HFF-Myc (cell line): ENCODE data around the gene TEX28.
"Not testable (repeated sequence)": the region's sequence is repeated elsewhere in the genome, so short reads cannot be mapped to it uniquely, and the experiment has no call there.

ENCODE experiments used
- DNase-seq: peaks from one replicate; pipeline ENCODE4 v3.0.0-alpha.2; 2011; ENCODE audit warnings: low read depth; ENCODE audit errors: extremely low read depth
- H3K4me3 ChIP-seq: replicated peaks from 2 replicates; pipeline ENCODE4 v1.5.1; 2011; ENCODE audit warnings: low read depth, mild to moderate bottlenecking, control low read depth, low read length
- TF ChIP-seq, protein P1 (sequence below): IDR thresholded peaks from 2 replicates; pipeline ENCODE4 v1.5.1; 2012; ENCODE audit warnings: mild to moderate bottlenecking, low read depth, low read length, control low read depth; ENCODE audit errors: missing control alignments

Gene TEX28

DNA sequence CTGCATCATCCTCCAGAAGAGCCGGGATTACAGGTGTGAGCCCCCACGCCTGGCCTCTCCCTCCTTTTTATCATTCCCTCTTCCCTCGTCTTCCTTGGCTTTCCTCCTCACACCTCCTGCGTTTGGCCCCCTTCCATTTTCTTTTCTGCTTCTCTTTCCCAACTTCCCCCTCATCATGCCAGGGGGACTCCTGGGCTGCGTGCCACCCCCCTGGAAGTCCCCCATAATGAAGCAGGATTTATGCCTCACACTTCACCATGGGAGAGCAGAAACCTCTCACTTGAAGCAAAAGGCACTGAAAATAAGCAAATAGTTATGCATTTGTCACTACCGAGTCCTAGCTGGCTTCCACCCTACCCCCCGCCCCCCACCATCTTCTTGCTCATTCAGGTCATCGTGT lies 8.6 kb upstream of the TEX28 start:
- DNase-seq = no peak
- H3K4me3 ChIP-seq = no peak overlapping the region
- TF ChIP-seq, protein P1, sequence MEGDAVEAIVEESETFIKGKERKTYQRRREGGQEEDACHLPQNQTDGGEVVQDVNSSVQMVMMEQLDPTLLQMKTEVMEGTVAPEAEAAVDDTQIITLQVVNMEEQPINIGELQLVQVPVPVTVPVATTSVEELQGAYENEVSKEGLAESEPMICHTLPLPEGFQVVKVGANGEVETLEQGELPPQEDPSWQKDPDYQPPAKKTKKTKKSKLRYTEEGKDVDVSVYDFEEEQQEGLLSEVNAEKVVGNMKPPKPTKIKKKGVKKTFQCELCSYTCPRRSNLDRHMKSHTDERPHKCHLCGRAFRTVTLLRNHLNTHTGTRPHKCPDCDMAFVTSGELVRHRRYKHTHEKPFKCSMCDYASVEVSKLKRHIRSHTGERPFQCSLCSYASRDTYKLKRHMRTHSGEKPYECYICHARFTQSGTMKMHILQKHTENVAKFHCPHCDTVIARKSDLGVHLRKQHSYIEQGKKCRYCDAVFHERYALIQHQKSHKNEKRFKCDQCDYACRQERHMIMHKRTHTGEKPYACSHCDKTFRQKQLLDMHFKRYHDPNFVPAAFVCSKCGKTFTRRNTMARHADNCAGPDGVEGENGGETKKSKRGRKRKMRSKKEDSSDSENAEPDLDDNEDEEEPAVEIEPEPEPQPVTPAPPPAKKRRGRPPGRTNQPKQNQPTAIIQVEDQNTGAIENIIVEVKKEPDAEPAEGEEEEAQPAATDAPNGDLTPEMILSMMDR = no peak

DNA sequence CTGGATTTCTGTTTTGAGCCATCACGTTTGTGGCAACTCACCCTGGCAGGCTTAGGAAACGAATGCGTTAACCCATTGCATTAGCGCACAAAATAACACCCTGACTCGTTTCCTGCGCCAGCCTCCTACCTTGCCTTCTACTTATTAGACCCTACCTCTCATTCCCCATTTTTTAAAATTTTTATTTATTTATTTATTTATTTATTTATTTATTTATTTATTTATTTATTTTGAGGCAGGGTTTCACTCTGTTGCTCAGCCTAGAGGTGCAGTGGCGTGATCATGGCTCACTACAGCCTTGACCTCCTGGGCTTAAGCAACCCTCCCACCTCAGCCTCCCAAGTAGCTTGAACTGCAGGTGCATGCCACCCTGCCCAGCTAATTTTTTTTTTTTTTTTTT lies 8.1 kb upstream of the TEX28 start:
- not testable (repeated sequence) for H3K4me3 ChIP-seq, DNase-seq

DNA sequence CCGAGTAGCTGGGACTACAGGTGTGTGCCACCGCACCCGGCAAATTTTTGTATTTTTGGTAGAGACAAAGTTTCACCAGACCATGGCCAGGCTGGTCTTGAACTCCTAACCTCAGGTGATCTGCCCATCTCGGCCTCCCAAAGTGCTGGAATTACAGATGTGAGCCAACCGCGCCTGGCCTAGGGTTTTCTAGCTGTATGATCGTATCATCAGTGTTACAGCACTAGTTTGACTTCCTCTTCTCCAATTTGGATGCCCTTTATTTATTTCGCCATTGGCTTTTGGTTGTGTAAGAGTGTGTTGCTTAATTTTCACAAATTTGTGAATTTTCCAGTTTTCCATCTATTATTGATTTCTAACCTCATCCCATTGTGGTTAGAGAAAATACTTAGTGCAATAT lies 5.9 kb upstream of the TEX28 start:
- H3K4me3 ChIP-seq = no peak overlapping the region
- TF ChIP-seq, protein P1 = no peak
- DNase-seq = no peak

DNA sequence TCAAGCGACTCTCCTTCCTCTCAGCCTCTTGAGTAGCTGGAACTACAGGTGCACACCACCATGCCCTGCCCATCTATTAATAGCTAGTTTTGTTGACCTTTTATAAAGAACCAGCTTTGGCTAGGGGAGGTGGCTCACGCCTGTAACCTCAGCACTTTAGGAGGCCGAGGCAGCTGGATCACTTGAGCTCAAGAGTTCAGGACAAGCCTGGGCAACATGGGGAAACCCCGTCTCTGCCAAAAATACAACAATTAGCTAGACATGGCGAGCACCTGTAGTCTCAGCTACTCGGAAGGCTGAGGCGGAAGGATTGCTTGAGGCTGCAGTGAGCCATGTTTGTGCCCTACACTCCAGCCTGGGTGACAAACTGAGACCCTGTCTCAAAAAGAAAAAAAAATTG lies 3.4 kb upstream of the TEX28 start:
- no peak for DNase-seq
- no peak overlapping the region for H3K4me3 ChIP-seq
- TF ChIP-seq, protein P1 = no peak

DNA sequence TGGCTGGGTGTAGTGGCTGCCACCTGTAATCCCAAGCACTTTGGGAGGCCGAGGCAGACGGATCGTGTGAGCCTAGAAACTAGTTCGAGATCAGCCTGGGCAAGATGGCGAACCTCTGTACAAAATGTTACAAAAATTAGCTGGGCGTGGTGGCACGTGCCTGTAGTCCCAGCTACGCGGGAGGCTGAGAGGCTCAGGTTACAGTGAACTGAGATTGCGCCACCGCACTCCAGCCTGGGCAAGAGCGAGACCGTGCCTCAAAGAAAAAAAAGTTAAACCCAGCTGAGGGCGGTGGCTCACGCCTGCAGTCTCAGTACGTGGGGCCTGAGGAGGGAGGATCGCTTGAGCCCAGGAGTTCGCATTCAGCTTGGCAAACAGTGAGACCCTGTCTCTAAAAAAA lies 1.8 kb upstream of the TEX28 start:
- DNase-seq = no peak

DNA sequence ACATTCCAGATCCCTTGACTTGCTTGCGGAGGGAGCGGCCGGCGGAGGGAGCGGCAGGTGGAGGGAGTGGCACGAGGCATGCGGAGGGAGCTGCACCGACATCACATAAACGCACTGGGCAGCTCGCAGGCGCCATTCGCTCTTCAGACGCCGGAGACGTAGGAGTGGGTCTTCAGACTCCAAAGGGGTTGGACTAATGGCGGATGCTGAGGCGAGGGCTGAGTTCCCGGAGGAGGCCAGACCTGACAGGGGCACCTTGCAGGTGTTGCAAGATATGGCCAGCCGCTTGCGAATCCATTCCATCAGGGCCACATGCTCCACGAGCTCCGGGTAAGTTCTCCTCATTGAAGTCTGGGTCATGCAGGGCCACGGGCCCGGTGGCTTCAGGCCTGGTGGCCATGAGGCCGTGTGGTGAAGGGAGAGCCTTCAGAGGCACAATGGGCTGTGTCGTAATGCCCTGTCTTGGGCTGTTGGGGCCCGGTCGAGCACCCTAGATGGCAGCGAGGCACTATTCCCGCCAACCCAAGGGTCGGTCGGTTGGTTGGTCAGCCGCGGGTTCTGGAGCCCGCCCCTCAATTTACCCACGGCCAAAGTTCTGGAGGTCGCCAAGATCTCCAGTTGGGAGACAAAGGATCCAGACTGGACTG lies 863 bp upstream of the TEX28 start, which contains the start of gene TKTL1:
Gene TKTL1 (plus strand): TSS at position 132 of the 647 bp plus-strand sequence. CDS start 65 bp downstream, at position 197.
- no peak within 1 kb of the TSS for H3K4me3 ChIP-seq
- DNase-seq = no peak
- TF ChIP-seq, protein P1 = no peak

More for the DNA sequence above, 1.8 kb upstream of the TEX28 start:
- H3K4me3 ChIP-seq = no peak overlapping the region
- TF ChIP-seq, protein P1 = no peak

DNA sequence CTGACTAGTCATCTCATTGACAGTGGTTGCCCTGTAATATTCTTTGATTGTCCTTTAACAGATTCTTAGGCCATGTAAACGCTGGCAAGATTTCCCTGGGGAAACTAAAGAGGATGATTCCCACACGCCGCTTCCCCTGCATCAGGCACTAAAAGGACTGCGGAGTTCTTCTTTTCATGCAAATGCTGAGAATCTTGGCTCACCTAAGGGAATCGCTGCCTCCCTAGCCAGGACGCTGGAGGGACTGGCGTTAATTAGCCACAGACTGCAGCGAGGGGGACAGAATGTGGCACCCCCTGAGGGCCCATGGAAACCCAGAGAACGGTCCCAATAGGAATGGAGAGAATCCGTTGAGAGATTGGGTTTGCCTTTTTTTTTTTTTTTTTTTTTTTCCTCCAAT lies 8.5 kb downstream of the TEX28 start:
- H3K4me3 ChIP-seq, DNase-seq: not testable (repeated sequence)

DNA sequence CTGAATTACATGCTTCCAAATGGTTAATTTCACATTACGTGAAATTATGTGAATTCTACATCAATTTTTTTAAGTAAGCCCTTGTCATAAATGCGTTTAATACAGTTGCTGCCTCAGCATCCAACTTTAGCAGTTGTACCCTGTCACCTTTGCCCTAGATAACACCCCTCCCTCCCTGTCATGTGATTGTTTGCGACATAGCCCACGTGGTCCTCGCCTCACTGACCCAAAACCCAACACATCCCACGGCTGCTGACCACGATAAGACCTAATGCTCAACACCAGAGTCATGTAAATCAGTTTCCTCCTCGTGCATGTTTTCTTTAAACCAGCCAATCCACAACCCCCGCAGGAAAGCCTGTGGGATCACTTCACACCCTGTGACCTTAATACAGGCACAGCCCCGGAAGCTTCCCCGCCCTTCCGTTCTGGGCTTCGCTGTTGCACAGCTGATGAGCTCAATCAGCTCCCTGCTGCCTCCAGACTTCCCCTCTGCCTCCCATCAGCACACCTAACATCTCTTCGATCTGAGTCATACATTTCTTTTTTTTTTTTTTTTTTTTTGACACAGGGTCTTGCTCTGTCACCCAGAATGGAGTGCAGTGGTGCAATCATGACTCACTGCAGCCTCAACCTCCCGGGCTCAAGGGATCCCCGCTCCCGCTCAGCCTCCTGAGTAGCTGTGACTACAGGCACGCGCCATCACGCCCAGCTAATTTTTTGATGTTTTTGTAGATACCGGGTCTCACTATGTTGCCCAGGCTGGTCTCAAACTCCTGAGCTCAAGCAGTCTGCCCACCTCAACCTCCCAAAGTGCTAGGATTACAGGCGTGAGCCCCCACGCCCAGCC lies 10.2 kb downstream of the TEX28 start:
- not testable (repeated sequence) for DNase-seq, H3K4me3 ChIP-seq

DNA sequence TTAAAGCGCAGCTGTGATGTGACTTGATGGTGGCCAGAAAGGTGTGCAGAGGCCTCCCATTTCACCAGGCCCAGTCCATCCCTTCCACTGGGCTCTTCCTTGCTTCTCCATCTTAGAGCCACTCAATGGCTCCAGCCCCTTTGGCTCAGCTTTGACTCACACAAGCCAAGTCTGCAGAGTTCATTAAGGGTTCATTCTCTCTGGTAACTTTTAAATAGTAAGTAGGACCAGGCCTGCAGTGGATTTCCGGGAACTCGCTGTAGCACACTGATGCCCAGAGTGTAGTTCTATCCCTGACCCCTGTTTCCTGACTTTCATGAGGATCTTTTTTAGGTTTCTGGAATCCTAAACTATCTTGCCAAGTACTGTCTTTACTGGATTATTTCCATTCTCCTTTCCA lies 25.7 kb downstream of the TEX28 start:
- not testable (repeated sequence) for DNase-seq, H3K4me3 ChIP-seq

DNA sequence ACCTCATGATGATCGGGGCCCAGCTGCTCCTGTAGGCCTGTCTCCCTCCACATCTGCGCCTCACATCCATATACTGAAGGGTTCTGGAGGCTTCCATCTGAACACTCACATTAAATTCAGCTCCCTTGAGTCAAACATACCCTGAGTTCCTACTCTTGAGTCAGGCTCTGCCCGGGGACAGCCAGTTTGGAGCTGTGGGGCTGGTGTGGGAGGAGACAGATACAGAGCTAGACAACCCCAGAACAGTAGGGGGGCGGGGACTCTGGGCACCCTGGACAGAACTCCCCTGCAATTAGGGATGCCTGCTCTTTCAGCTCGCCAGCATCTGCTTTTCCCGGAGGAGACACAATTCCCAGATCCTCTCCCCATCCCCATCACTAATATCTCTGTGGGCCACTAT lies 31.9 kb downstream of the TEX28 start:
- DNase-seq, H3K4me3 ChIP-seq: not testable (repeated sequence)

DNA sequence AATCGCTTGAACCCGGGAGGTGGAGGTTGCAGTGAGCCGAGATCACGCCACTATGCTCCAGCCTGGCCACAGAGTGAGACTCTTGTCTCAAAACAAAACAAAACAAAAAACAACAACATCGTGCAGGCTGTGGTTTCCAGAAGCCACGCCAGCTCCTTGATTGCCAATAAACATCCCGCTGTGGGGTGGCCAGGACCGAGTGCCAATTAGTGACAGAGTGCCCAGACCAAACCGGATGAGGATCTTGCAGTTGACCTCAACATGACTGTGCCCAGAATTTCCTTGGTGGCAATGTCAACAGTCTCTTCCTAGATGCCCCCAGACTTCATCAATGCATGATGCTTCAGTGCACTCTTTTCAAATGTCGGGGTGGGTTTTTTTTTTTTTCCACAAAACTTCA lies 36.2 kb downstream of the TEX28 start:
- H3K4me3 ChIP-seq, DNase-seq: not testable (repeated sequence)

DNA sequence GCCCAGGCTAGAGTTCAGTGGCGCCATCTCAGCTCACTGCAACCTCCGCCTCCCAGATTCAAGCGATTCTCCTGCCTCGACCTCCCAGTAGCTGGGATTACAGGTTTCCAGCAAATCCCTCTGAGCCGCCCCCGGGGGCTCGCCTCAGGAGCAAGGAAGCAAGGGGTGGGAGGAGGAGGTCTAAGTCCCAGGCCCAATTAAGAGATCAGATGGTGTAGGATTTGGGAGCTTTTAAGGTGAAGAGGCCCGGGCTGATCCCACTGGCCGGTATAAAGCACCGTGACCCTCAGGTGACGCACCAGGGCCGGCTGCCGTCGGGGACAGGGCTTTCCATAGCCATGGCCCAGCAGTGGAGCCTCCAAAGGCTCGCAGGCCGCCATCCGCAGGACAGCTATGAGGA lies 37.6 kb downstream of the TEX28 start, which contains the start of gene OPN1MW3:
Gene OPN1MW3 (plus strand): TSS at position 301 of the 400 bp plus-strand sequence. CDS start 38 bp downstream, at position 339.
- H3K4me3 ChIP-seq, DNase-seq: not testable (repeated sequence)
